Gastroesophageal sphincter (tissue), 4 donors: Measurements from ENCODE around the gene CRB2. TPM values are rescaled to one million over a fixed set of nuclear protein-coding genes. Genes with fewer than 3 reads are reported as not detected.

ENCODE experiments used
- ATAC-seq: fragments of 150-250 bp; one replicate; pipeline ENCODE4 v1.9.1; 2016; ENCODE audit warnings: mild to moderate bottlenecking, moderate library complexity
- H3K27ac ChIP-seq, 4 donors: fragments of 200-600 bp; sonication (generic) in 3 of 4; 1 replicate in 3 of 4; 2 replicates in 1 of 4; pipeline ENCODE4 v1.5.1; 2016 to 2019
- H3K27me3 ChIP-seq: fragments of 200-600 bp; sonication (generic); one replicate; pipeline ENCODE4 v1.5.1; 2019
- H3K36me3 ChIP-seq, 2 donors: fragments of 200-600 bp; sonication (generic); one replicate each; pipeline ENCODE4 v1.5.1; 2019; ENCODE audit warnings: control low read depth in 1 of 2
- H3K4me1 ChIP-seq, 3 donors: fragments of 200-600 bp; sonication (generic); 1 replicate in 2 of 3; 2 replicates in 1 of 3; pipeline ENCODE4 v1.5.1; 2016 to 2019; ENCODE audit warnings: control low read depth in 2 of 3
- H3K4me3 ChIP-seq, 2 donors: fragments of 200-600 bp; sonication (generic); one replicate each; pipeline ENCODE4 v1.5.1; 2019; ENCODE audit warnings: mild to moderate bottlenecking in 1 of 2, moderate library complexity in 1 of 2
- H3K9me3 ChIP-seq, 3 donors: fragments of 200-600 bp; sonication (generic); one replicate each; pipeline ENCODE4 v1.5.1; 2017 to 2019; ENCODE audit warnings: control low read depth in 2 of 3
- EP300 ChIP-seq: sonication (generic); formaldehyde crosslinking; IDR thresholded peaks from one replicate; pipeline ENCODE4 v1.6.1; 2017; ENCODE audit warnings: antibody characterized with exemption, mild to moderate bottlenecking
- POLR2A ChIP-seq, 2 donors: fragments of 450-650 bp; IDR thresholded peaks; one replicate each; pipeline ENCODE4 v1.6.1; 2017; ENCODE audit warnings: antibody characterized with exemption in 2 of 2, mild to moderate bottlenecking in 2 of 2, moderate library complexity in 1 of 2
- POLR2AphosphoS5 ChIP-seq: sonication (generic); formaldehyde crosslinking; IDR thresholded peaks from one replicate; pipeline ENCODE4 v1.6.1; 2017; ENCODE audit warnings: antibody characterized with exemption
- WGBS, 2 donors: methylation state at CpG; one replicate each; pipeline ENCODE4 v1.1.5; 2018; ENCODE audit warnings: low coverage in 1 of 2; 5-methylcytosine and 5-hydroxymethylcytosine counted together
- total RNA-seq, 4 donors: library from RNA; depleted of rRNA; stranded (reverse); fragments of >200 nt; gene quantifications; one replicate each; pipeline ENCODE4 v1.1.0, GENCODE V29; 2016
- TF ChIP-seq, protein P1 (sequence below), 4 experiments: fragments of 200-600 bp in 2 of 4; fragments of 450-650 bp in 2 of 4; sonication (generic) in 1 of 4; IDR thresholded peaks; one replicate each; pipeline ENCODE4 v1.5.1; 2017 to 2019; ENCODE audit warnings: antibody characterized with exemption in 4 of 4, mild to moderate bottlenecking in 2 of 4, moderate library complexity in 2 of 4

CRB2 gene
- total RNA-seq, 4 donors from 2014 or later, result not detected

DNA sequence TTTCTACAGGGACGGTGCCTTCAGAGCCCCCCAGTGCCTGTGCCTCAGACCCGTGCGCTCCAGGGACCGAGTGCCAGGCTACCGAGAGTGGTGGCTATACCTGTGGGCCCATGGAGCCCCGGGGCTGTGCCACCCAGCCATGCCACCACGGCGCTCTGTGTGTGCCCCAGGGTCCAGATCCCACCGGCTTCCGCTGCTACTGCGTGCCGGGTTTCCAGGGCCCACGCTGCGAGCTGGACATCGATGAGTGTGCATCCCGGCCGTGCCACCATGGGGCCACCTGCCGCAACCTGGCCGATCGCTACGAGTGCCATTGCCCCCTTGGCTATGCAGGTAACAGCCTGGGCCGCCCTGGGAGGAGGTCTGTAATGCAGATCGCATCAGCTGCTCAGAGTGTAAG, 6.9 kb downstream of the CRB2 start:
- no peak for TF ChIP-seq EP300
- no peak for TF ChIP-seq POLR2AphosphoS5
- TF ChIP-seq, protein P1, sequence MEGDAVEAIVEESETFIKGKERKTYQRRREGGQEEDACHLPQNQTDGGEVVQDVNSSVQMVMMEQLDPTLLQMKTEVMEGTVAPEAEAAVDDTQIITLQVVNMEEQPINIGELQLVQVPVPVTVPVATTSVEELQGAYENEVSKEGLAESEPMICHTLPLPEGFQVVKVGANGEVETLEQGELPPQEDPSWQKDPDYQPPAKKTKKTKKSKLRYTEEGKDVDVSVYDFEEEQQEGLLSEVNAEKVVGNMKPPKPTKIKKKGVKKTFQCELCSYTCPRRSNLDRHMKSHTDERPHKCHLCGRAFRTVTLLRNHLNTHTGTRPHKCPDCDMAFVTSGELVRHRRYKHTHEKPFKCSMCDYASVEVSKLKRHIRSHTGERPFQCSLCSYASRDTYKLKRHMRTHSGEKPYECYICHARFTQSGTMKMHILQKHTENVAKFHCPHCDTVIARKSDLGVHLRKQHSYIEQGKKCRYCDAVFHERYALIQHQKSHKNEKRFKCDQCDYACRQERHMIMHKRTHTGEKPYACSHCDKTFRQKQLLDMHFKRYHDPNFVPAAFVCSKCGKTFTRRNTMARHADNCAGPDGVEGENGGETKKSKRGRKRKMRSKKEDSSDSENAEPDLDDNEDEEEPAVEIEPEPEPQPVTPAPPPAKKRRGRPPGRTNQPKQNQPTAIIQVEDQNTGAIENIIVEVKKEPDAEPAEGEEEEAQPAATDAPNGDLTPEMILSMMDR (IDR thresholded peaks at IDR 0.05), result no peak
- H3K36me3 ChIP-seq, result no peaks in the 10 kb centered on the region
- no peak for ATAC-seq
- peaks cover 25% of the 10 kb centered on the region for H3K27me3 ChIP-seq
- no peak overlapping the region for H3K4me3 ChIP-seq
- 97% methylated on average over 6 of the region's 23 CpGs; no CpG with 5 or more reads in 1 of the 2 donors for WGBS, 2 donors
- H3K9me3 ChIP-seq, result no peaks in the 10 kb centered on the region
- peaks cover 0 to 5% (median 0%) of the 10 kb centered on the region in 3 donors for H3K4me1 ChIP-seq
- no peak overlapping the region for H3K27ac ChIP-seq

DNA sequence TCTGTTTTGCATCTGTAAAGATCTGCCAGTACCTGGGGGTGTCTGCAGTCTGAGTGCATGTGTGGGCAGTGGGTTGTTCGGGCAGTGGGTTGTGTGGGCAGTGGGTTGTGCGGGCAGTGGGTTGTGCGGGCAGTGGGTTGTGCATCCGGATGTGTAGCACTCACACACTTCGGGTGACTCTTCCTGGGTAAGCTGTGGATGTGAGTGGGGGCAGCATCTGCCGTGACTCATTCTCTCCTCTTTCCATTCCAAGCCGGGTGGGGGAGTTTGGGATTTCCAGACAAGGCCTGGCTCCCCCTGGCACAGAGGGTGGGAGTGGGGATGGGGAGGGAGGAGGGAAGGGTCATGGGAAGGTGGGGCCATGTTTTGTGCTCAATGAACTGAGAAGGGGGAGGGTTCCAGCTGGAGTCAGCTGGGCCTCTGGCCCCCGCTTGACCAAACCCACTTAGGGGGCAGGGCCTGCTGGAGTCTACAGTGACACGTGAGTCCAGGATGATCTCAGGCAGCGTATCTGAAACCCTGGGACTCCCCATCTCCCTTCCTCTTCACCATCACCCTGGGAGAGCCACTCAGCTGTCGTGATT, 8.3 kb downstream of the CRB2 start:
- ATAC-seq, result no peak
- 31 to 53% methylated on average over 4 to 7 of the region's 11 CpGs for WGBS, 2 donors
- Histone ChIP-seq H3K4me1 (peaks cover 0 to 5% (median 0%) of the 10 kb centered on the region in 3 donors), H3K27me3 (peaks cover 40% of the 10 kb centered on the region), H3K27ac (no peak overlapping the region), H3K4me3 (no peak overlapping the region), H3K9me3 (no peaks in the 10 kb centered on the region), H3K36me3 (no peaks in the 10 kb centered on the region)
- TF ChIP-seq EP300 (no peak), POLR2AphosphoS5 (no peak), POLR2A (IDR thresholded peaks at IDR 0.05) (no peak)
- TF ChIP-seq, protein P1 (IDR thresholded peaks at IDR 0.05), result no peak

DNA sequence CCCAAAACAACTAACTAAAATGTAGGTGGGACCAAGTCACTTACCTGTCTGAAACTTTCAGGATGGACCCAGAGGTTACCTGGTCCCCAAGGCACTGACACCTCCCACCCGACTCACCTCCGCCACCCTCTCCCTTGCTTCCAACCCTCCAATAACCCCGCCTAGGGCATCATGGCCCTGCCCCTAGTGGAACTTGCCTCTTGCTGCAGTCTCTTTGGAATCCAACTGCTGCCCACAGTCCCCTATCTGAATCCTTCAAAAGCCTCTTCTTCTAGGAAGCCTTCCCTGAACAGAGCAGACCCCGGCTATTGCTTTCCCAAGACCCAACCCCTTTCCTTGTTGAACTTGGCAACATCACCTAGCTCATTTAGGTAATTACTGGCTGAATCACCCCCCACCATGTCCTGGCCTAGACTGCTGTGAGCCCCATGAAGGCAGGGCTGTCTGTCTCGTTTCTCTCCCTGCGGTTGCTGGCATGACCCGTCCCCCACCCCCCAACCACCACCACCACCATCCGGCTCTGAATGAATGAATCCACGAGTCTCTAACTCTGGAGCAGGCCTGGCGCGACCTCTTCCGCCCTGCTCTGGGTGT, 9.4 kb downstream of the CRB2 start:
- Histone ChIP-seq H3K36me3 (no peaks in the 10 kb centered on the region), H3K9me3 (no peaks in the 10 kb centered on the region), H3K4me1 (peaks cover 0 to 2% (median 0%) of the 10 kb centered on the region in 3 donors), H3K27ac (no peak overlapping the region), H3K4me3 (no peak overlapping the region), H3K27me3 (peaks cover 51% of the 10 kb centered on the region)
- ATAC-seq, result no peak
- WGBS, 2 donors, result 80 to 89% methylated on average over 7 of the region's 12 CpGs
- TF ChIP-seq, protein P1 (IDR thresholded peaks at IDR 0.05), result no peak
- TF ChIP-seq POLR2AphosphoS5 (no peak), EP300 (no peak), POLR2A (IDR thresholded peaks at IDR 0.05) (no peak)

DNA sequence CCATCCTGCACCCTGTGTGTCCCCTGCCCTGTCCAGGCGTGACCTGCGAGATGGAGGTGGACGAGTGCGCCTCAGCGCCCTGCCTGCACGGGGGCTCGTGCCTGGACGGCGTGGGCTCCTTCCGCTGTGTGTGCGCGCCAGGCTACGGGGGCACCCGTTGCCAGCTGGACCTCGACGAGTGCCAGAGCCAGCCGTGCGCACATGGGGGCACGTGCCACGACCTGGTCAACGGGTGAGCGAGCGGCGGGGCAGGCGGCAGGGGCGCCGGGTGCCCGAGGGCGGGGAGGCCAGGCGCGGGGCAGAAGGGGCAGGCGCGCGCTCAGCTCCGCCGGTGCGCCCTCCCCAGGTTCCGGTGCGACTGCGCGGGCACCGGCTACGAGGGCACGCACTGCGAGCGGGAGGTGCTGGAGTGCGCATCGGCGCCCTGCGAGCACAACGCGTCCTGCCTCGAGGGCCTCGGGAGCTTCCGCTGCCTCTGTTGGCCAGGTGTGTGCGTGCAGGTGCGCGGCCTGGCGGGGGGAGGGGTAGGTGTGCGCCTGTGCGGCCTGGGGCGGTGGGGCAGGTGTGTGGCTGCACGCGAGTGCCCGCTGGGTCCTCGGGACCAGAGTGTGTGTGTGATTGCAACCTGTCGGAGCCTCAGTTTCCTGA, 10.0 kb downstream of the CRB2 start:
- Histone ChIP-seq H3K27me3 (peaks cover 57% of the 10 kb centered on the region), H3K4me3 (no peak overlapping the region), H3K4me1 (no peaks in the 10 kb centered on the region), H3K27ac (no peak overlapping the region), H3K9me3 (no peaks in the 10 kb centered on the region), H3K36me3 (no peaks in the 10 kb centered on the region)
- no peak for TF ChIP-seq POLR2AphosphoS5
- no peak for TF ChIP-seq EP300
- TF ChIP-seq, protein P1 (IDR thresholded peaks at IDR 0.05), result no peak
- no peak for TF ChIP-seq POLR2A (IDR thresholded peaks at IDR 0.05)
- no peak for ATAC-seq
- WGBS, 2 donors, result 80% methylated on average over 2 of the region's 67 CpGs; no CpG with 5 or more reads in 1 of the 2 donors

DNA sequence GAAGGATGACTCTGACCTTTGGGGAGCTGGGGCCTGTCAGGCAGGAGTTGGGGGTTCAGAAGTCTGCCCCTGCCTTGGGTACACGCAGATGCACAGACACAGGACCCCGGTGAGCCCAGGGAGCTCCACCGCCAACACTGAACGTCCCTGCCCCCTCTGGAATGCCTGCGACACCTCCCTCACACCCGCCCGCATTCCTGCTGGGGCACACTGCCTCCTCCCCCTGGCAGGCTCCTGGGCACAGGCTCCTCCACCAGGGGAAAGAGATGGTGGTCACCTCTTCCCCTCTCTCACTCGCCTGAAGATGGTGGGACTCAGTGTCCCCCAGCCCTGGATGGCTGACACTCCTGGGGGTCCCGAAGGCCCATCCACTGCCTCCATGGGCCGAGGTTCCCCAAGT, 12.0 kb downstream of the CRB2 start:
- Histone ChIP-seq H3K4me3 (no peak overlapping the region), H3K27me3 (peaks cover 77% of the 10 kb centered on the region), H3K4me1 (peaks cover 0 to 2% (median 0%) of the 10 kb centered on the region in 3 donors), H3K9me3 (no peaks in the 10 kb centered on the region), H3K36me3 (no peaks in the 10 kb centered on the region), H3K27ac (no peak overlapping the region)
- no peak for ATAC-seq
- WGBS, 2 donors, result 50 to 79% methylated on average over 1 to 2 of the region's 10 CpGs
- no peak for TF ChIP-seq EP300
- no peak for TF ChIP-seq POLR2AphosphoS5
- no peak for TF ChIP-seq POLR2A (IDR thresholded peaks at IDR 0.05)
- TF ChIP-seq, protein P1 (IDR thresholded peaks at IDR 0.05), result no peak
